Caco-2 (cell line): ENCODE results near the gene FANCC. TPM values are rescaled to one million over a fixed set of nuclear protein-coding genes. Genes with fewer than 3 reads are reported as not detected.

ENCODE experiments used
- BruUV-seq: library from RNA; stranded (reverse); fragments of 400-500 nt; replicated peaks from 2 replicates; lab custom pipeline; 2021; lab: Mats Ljungman, UMichigan
- CTCF ChIA-PET: fragments of 300-600 bp; sonication (Branson Sonifier 250); formaldehyde crosslinking; loops from one replicate; lab custom pipeline; 2022; ENCODE audit warnings: antibody characterized with exemption; lab: Charles Lee
- POLR2A ChIA-PET: fragments of 300-600 bp; sonication (Branson Sonifier 250); formaldehyde crosslinking; loops from one replicate; lab custom pipeline; 2022; ENCODE audit warnings: antibody characterized with exemption; lab: Charles Lee
- DNase-seq, 2 experiments: peaks; one replicate each; pipeline versions ENCODE4 v3.0.0 to v3.0.0-alpha.2; 2020 to 2022
- H3K27me3 ChIP-seq: replicated peaks from 2 replicates; pipeline ENCODE4 v1.6.0; 2011; ENCODE audit warnings: low read length; ENCODE audit not compliant: control insufficient read depth, insufficient read depth
- H3K36me3 ChIP-seq: 2 replicates; pipeline ENCODE4 v1.5.1; 2011; ENCODE audit warnings: low read length; ENCODE audit not compliant: control insufficient read depth, insufficient read depth
- H3K4me1 ChIP-seq: fragments of 250-450 bp; sonication (Bioruptor Pico); 2 replicates; pipeline ENCODE4 v1.5.1; 2020; ENCODE audit warnings: mild to moderate bottlenecking
- H3K4me3 ChIP-seq: 2 replicates; pipeline ENCODE4 v1.5.1; 2011; ENCODE audit warnings: low read depth, mild to moderate bottlenecking, control low read depth, low read length
- H3K9me3 ChIP-seq: fragments of 250-450 bp; sonication (Bioruptor Pico); 2 replicates; pipeline ENCODE4 v1.5.1; 2020; ENCODE audit warnings: mild to moderate bottlenecking, moderate library complexity
- H3K27ac Mint-ChIP-seq: one replicate; pipeline ENCODE4 v1.8.0; 2022; ENCODE audit warnings: mixed read lengths; ENCODE audit not compliant: unreplicated experiment
- H3K27me3 Mint-ChIP-seq: one replicate; pipeline ENCODE4 v1.8.0; 2022; ENCODE audit warnings: mixed read lengths; ENCODE audit not compliant: insufficient read depth, unreplicated experiment
- H3K36me3 Mint-ChIP-seq: one replicate; pipeline ENCODE4 v1.8.0; 2022; ENCODE audit warnings: mild to moderate bottlenecking, mixed read lengths; ENCODE audit not compliant: insufficient read depth, unreplicated experiment
- H3K4me1 Mint-ChIP-seq: one replicate; pipeline ENCODE4 v1.8.0; 2022; ENCODE audit warnings: low read depth, mixed read lengths; ENCODE audit not compliant: unreplicated experiment
- H3K4me3 Mint-ChIP-seq: one replicate; pipeline ENCODE4 v1.8.0; 2022; ENCODE audit warnings: mild to moderate bottlenecking, moderate library complexity, mixed read lengths; ENCODE audit not compliant: unreplicated experiment
- H3K9me3 Mint-ChIP-seq: one replicate; pipeline ENCODE4 v1.8.0; 2022; ENCODE audit warnings: mixed read lengths; ENCODE audit not compliant: unreplicated experiment
- CTCF ChIP-seq, 2 experiments: fragments of 200-600 bp in 1 of 2; IDR thresholded peaks; 1 replicate in 1 of 2; 2 replicates in 1 of 2; pipeline versions ENCODE4 v1.5.1 to v1.8.0; 2011 to 2022; ENCODE audit warnings: antibody characterized with exemption in 1 of 2, control low read depth in 1 of 2, inconsistent platforms in 1 of 2, low read depth in 1 of 2, low read length in 1 of 2, mild to moderate bottlenecking in 1 of 2, moderate library complexity in 1 of 2; ENCODE audit not compliant: insufficient read depth in 1 of 2, severe bottlenecking in 1 of 2, unreplicated experiment in 1 of 2
- intact Hi-C: fragments of 100-400 bp; cut with micrococcal nuclease; formaldehyde crosslinking; loops from one replicate; pipeline ENCODE4 v1.10.0; 2022; ENCODE audit not compliant: unreplicated experiment
- total RNA-seq: library from RNA; stranded (reverse); gene quantifications from 2 replicates; pipeline ENCODE4 v1.2.3, GENCODE V29; 2022

Gene FANCC
- total RNA-seq, 1 experiment from 2014 or later = 29.2 TPM

GRCh38 chr9:95070549-95071021 lies 246.9 kb downstream of the FANCC start:
- no peak for TF ChIP-seq CTCF (IDR thresholded peaks at IDR 0.05; ENCODE audit: insufficient read depth in 1 of 2, low read depth in 1 of 2, low read length in 1 of 2, severe bottlenecking in 1 of 2, unreplicated experiment in 1 of 2)
- H3K4me3 ChIP-seq = no peak overlapping the region
- ChIA-PET CTCF (interaction anchor here (0.6 to 1.2 kb wide), 3 partner anchors 38 to 121 kb away, joined by 3 to 4 read pairs (median 3); no protein-coding TSS in a partner anchor), POLR2A (no interaction called here)
- H3K27me3 ChIP-seq = no peaks in the 10 kb centered on the region
- peaks cover 3% of the 10 kb centered on the region for H3K36me3 ChIP-seq
- Mint-ChIP-seq H3K27me3 (no peaks in the 10 kb centered on the region), H3K4me1 (peaks cover 24% of the 10 kb centered on the region), H3K36me3 (peaks cover 64% of the 10 kb centered on the region), H3K4me3 (no peak overlapping the region), H3K27ac (peak overlapping the region; percentile 20), H3K9me3 (no peaks in the 10 kb centered on the region)
- no peak for DNase-seq
- BruUV-seq = no TSS peak
- intact Hi-C loops = loop anchor here (10.0 kb wide), 1 partner anchor 286 kb away; no protein-coding TSS in a partner anchor
- no peaks in the 10 kb centered on the region for H3K9me3 ChIP-seq
- peaks cover 4% of the 10 kb centered on the region for H3K4me1 ChIP-seq

- ChIA-PET CTCF (no interaction called here), POLR2A (no interaction called here)
- Mint-ChIP-seq H3K36me3 (peaks cover 66% of the 10 kb centered on the region), H3K27me3 (no peaks in the 10 kb centered on the region), H3K27ac (no peak overlapping the region), H3K4me3 (no peak overlapping the region), H3K9me3 (no peaks in the 10 kb centered on the region), H3K4me1 (peaks cover 35% of the 10 kb centered on the region)
- no peaks in the 10 kb centered on the region for H3K27me3 ChIP-seq
- no TSS peak for BruUV-seq
- H3K36me3 ChIP-seq = peaks cover 7% of the 10 kb centered on the region
- H3K9me3 ChIP-seq = no peaks in the 10 kb centered on the region
- TF ChIP-seq CTCF (IDR thresholded peaks at IDR 0.05; ENCODE audit: insufficient read depth in 1 of 2, low read depth in 1 of 2, low read length in 1 of 2, severe bottlenecking in 1 of 2, unreplicated experiment in 1 of 2) = no peak
- no peak for DNase-seq
- intact Hi-C loops = no loop called here
- H3K4me1 ChIP-seq = peaks cover 26% of the 10 kb centered on the region
- no peak overlapping the region for H3K4me3 ChIP-seq
Measured at GRCh38 chr9:95067897-95068296, 249.6 kb downstream of the FANCC start.

GRCh38 chr9:95067057-95067456 lies 250.5 kb downstream of the FANCC start:
- intact Hi-C loops = no loop called here
- Histone ChIP-seq H3K27me3 (no peaks in the 10 kb centered on the region), H3K36me3 (peaks cover 11% of the 10 kb centered on the region), H3K4me3 (no peak overlapping the region), H3K4me1 (peaks cover 26% of the 10 kb centered on the region), H3K9me3 (no peaks in the 10 kb centered on the region)
- CTCF ChIA-PET = no interaction called here
- peaks cover 35% of the 10 kb centered on the region for H3K4me1 Mint-ChIP-seq
- BruUV-seq = no TSS peak
- TF ChIP-seq CTCF (IDR thresholded peaks at IDR 0.05; ENCODE audit: insufficient read depth in 1 of 2, low read depth in 1 of 2, low read length in 1 of 2, severe bottlenecking in 1 of 2, unreplicated experiment in 1 of 2) = no peak
- H3K36me3 Mint-ChIP-seq = peaks cover 64% of the 10 kb centered on the region
- H3K4me3 Mint-ChIP-seq = no peak overlapping the region
- DNase-seq = no peak
- H3K9me3 Mint-ChIP-seq = no peaks in the 10 kb centered on the region
- no peak overlapping the region for H3K27ac Mint-ChIP-seq
- POLR2A ChIA-PET = no interaction called here
- no peaks in the 10 kb centered on the region for H3K27me3 Mint-ChIP-seq
